Measurements from ENCODE around the gene IFI16. TPM values are rescaled to one million over a fixed set of nuclear protein-coding genes. Genes with fewer than 3 reads are reported as not detected.
A peak's percentile ranks its signal among the peaks of the same experiment; 100 is the strongest.

Gene IFI16
- total RNA-seq, 3 donors from 2014 or later (not counting 1 experiment from before 2014, with no cell fraction given) = 141 to 218 (median 151) TPM

DNA sequence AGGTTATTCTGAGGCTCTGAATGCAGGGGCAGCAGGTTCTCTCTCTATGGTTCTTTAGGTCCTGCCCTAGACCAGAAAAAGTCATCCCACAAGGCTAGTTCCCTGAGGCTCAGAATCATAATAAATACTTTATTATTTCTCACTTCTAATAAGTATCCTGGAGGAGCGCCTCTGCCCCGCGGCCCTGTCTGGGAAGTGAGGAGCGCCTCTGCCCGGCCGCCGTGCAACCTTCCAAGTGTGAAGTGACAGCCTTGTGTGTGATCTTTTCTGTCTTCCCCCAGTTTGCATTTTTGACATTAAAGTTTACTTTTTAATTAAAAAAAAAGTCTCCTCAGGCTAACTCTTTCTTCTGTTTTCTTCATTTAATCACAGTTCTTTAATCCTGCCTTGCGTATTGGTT lies 55.4 kb downstream of the IFI16 start:
- Mint-ChIP-seq H3K27me3 (ENCODE audit: low read depth in 2 of 2) (no peaks in the 10 kb centered on the region), H3K4me1 (peaks cover 11 to 18% of the 10 kb centered on the region in 2 donors), H3K36me3 (no peaks in the 10 kb centered on the region), H3K27ac (no peak overlapping the region), H3K4me3 (no peak overlapping the region), H3K9me3 (no peaks in the 10 kb centered on the region)
- DNase-seq = no peak
- H3K4me3 ChIP-seq (ENCODE audit: low read length) = no peak overlapping the region
- ATAC-seq = no peak
- TF ChIP-seq, protein P1, sequence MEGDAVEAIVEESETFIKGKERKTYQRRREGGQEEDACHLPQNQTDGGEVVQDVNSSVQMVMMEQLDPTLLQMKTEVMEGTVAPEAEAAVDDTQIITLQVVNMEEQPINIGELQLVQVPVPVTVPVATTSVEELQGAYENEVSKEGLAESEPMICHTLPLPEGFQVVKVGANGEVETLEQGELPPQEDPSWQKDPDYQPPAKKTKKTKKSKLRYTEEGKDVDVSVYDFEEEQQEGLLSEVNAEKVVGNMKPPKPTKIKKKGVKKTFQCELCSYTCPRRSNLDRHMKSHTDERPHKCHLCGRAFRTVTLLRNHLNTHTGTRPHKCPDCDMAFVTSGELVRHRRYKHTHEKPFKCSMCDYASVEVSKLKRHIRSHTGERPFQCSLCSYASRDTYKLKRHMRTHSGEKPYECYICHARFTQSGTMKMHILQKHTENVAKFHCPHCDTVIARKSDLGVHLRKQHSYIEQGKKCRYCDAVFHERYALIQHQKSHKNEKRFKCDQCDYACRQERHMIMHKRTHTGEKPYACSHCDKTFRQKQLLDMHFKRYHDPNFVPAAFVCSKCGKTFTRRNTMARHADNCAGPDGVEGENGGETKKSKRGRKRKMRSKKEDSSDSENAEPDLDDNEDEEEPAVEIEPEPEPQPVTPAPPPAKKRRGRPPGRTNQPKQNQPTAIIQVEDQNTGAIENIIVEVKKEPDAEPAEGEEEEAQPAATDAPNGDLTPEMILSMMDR (IDR thresholded peaks at IDR 0.05) = no peak
- no peaks in the 10 kb centered on the region for H3K36me3 ChIP-seq (ENCODE audit: control insufficient read depth, insufficient read depth, low read length)
- no peaks in the 10 kb centered on the region for H3K9me3 ChIP-seq (ENCODE audit: control insufficient read depth, insufficient read depth, low read length)
- 97% methylated on average over 8 of the region's 8 CpGs for WGBS (ENCODE audit: insufficient coverage)
- H3K27me3 ChIP-seq (ENCODE audit: control insufficient read depth, insufficient read depth, low read length) = no peaks in the 10 kb centered on the region
- intact Hi-C loops (cut with micrococcal nuclease) = no loop called here
- H3K4me1 ChIP-seq (ENCODE audit: control insufficient read depth, insufficient read depth, low read length) = peaks cover 23% of the 10 kb centered on the region
- H3K27ac ChIP-seq (ENCODE audit: low read length) = no peak overlapping the region

DNA sequence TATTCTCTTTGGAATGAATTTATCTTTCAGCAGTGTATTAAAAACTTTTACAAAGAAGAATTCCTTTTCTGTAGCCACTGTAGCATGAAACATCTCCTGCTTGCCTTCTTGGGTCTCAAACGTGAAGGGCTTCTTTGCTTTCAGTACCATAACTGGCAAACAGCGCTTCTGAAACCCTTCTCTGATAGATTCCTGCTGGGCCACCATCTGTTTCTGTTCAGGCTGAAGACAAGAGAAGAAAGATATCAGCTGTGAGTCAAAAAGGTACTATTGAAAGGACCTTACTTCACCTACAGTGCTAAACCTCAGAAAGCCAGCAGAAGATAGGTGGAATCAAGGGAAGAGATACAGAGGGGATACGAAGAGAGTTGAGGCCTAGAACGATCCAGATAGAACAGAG lies 56.4 kb downstream of the IFI16 start:
- ATAC-seq (no peak), DNase-seq (no peak)
- Histone ChIP-seq H3K36me3 (ENCODE audit: control insufficient read depth, insufficient read depth, low read length) (no peaks in the 10 kb centered on the region), H3K27ac (ENCODE audit: low read length) (peak overlapping the region; percentile 40), H3K4me3 (ENCODE audit: low read length) (no peak overlapping the region), H3K27me3 (ENCODE audit: control insufficient read depth, insufficient read depth, low read length) (no peaks in the 10 kb centered on the region), H3K4me1 (ENCODE audit: control insufficient read depth, insufficient read depth, low read length) (peaks cover 23% of the 10 kb centered on the region), H3K9me3 (ENCODE audit: control insufficient read depth, insufficient read depth, low read length) (no peaks in the 10 kb centered on the region)
- Mint-ChIP-seq H3K27me3 (ENCODE audit: low read depth in 2 of 2) (no peaks in the 10 kb centered on the region), H3K4me3 (no peak overlapping the region), H3K36me3 (no peaks in the 10 kb centered on the region), H3K9me3 (no peaks in the 10 kb centered on the region), H3K4me1 (peaks cover 11% of the 10 kb centered on the region in 2 donors), H3K27ac (no peak overlapping the region)
- WGBS (ENCODE audit: insufficient coverage) = 91% methylated on average over 4 of the region's 4 CpGs
- intact Hi-C loops (cut with micrococcal nuclease) = no loop called here
- TF ChIP-seq, protein P1 (IDR thresholded peaks at IDR 0.05) = no peak

DNA sequence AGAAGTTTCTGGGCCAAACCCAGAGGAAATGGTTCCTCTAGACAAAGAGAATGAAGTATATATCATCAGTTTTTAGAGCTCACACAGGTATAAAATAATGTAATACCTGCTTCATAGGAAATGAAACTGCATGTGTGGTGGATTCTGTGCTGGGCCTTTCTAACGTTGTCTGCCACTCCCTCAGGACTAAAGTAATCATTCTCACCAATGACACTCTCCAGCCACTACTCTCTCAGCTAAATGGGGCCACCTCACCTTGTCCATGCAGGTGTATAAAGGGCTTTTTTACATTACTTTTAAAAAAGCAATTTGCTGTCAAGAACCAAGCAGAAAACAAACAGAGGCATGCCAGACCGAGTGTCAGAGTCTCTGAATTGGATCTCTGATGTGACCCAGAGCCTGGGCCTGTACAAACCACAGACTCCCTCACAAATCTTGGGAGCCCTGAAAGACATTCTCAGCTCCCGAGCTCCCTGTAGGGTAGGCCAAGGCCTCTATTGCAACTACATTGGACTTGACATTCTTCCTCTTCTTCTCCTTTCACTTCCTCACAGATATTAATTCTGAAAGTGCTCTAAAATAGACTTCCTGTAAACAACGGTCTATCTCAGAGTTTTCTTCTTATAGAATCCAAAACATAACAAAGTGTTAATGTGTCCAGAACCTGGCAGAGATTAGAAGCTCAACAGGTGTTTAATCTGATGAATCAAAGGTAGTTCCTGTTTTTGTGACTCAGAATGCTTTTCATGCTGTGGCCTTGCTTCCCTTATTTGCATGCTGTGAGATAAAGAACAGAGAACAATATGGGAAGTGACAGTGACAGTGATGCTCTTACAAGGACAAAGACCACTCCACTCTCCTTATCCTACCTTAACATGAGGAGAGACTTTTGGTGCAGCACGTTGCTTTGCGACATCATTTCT lies 58.3 kb downstream of the IFI16 start:
- no peaks in the 10 kb centered on the region for H3K9me3 ChIP-seq (ENCODE audit: control insufficient read depth, insufficient read depth, low read length)
- H3K4me3 ChIP-seq (ENCODE audit: low read length) = no peak overlapping the region
- WGBS (ENCODE audit: insufficient coverage) = 25% methylated on average over 5 of the region's 6 CpGs
- H3K27ac ChIP-seq (ENCODE audit: low read length) = peak overlapping the region; percentile 77
- Mint-ChIP-seq H3K4me3 (no peak overlapping the region), H3K4me1 (peaks cover 11% of the 10 kb centered on the region in 2 donors), H3K9me3 (no peaks in the 10 kb centered on the region), H3K27ac (peak overlapping the region; percentile 67 to 73), H3K36me3 (no peaks in the 10 kb centered on the region), H3K27me3 (ENCODE audit: low read depth in 2 of 2) (peaks cover 5 to 8% of the 10 kb centered on the region in 2 donors)
- no peaks in the 10 kb centered on the region for H3K36me3 ChIP-seq (ENCODE audit: control insufficient read depth, insufficient read depth, low read length)
- intact Hi-C loops (cut with micrococcal nuclease) = no loop called here
- TF ChIP-seq, protein P1 (IDR thresholded peaks at IDR 0.05) = no peak
- peak in 1 of 2 donors; percentile 50 for DNase-seq
- peaks cover 23% of the 10 kb centered on the region for H3K4me1 ChIP-seq (ENCODE audit: control insufficient read depth, insufficient read depth, low read length)
- H3K27me3 ChIP-seq (ENCODE audit: control insufficient read depth, insufficient read depth, low read length) = no peaks in the 10 kb centered on the region
- ATAC-seq = peak in 2 of 3 donors; percentile 36 to 74

All from natural killer cell (primary cell).